Thymus (tissue), 11 donors: Measurements from ENCODE around the gene PCDHGA11. TPM values are rescaled to one million over a fixed set of nuclear protein-coding genes. Genes with fewer than 3 reads are reported as not detected.
"Not testable (repeated sequence)": the region's sequence is repeated elsewhere in the genome, so short reads cannot be mapped to it uniquely, and the experiment has no call there.

Experiments
- DNase-seq, 9 donors: peaks; one replicate each; pipeline ENCODE4 v3.0.0-alpha.2; 2013; ENCODE audit warnings: low spot score in 9 of 9, low read depth in 6 of 9, missing footprints in 1 of 9
- H3K27ac ChIP-seq, 2 donors: one replicate each; pipeline ENCODE4 v1.5.1; 2013; ENCODE audit warnings: control low read depth in 1 of 2, low read depth in 1 of 2, low read length in 1 of 2, mild to moderate bottlenecking in 1 of 2, moderate library complexity in 1 of 2
- H3K27me3 ChIP-seq, 2 donors: one replicate each; pipeline ENCODE4 v1.5.1; 2013; ENCODE audit warnings: low read length in 1 of 2; ENCODE audit not compliant: control insufficient read depth in 2 of 2, insufficient read depth in 1 of 2
- H3K36me3 ChIP-seq, 2 donors: one replicate each; pipeline ENCODE4 v1.5.1; 2013; ENCODE audit warnings: low read length in 1 of 2, mild to moderate bottlenecking in 1 of 2, moderate library complexity in 1 of 2; ENCODE audit not compliant: control insufficient read depth in 2 of 2, insufficient read depth in 2 of 2
- H3K4me1 ChIP-seq, 2 donors: one replicate each; pipeline ENCODE4 v1.5.1; 2013; ENCODE audit warnings: low read length in 2 of 2; ENCODE audit not compliant: control insufficient read depth in 2 of 2, insufficient read depth in 2 of 2
- H3K4me3 ChIP-seq, 2 donors: one replicate each; pipeline ENCODE4 v1.5.1; 2013; ENCODE audit warnings: low read length in 2 of 2, control low read depth in 1 of 2, mild to moderate bottlenecking in 1 of 2
- H3K9me3 ChIP-seq, 2 donors: one replicate each; pipeline ENCODE4 v1.5.1; 2013; ENCODE audit warnings: low read length in 1 of 2, mild to moderate bottlenecking in 1 of 2; ENCODE audit not compliant: control insufficient read depth in 2 of 2, insufficient read depth in 1 of 2
- WGBS: extraction: QIAGEN DNeasy Blood & Tissue Kit; methylation state at CpG from one replicate; pipeline ENCODE4 v1.1.7; 2013; 5-methylcytosine and 5-hydroxymethylcytosine counted together
- polyA plus RNA-seq: library from polyadenylated mRNA; stranded (reverse); fragments of 200-250 nt; gene quantifications from one replicate; pipeline ENCODE4 v1.2.3, GENCODE V29; 2013
- total RNA-seq: library from RNA; stranded (reverse); fragments of 120-200 nt; gene quantifications from one replicate; pipeline ENCODE4 v1.2.4, GENCODE V29; 2013
- donor health status: healthy.

Gene PCDHGA11
- total and polyA plus RNA-seq, 2 donors: 0.42 to 0.68 TPM

- no peak for DNase-seq
- H3K36me3 ChIP-seq: no peaks in the 10 kb centered on the region
- H3K27ac ChIP-seq: no peak overlapping the region
- peaks cover 21 to 85% of the 10 kb centered on the region in 2 donors for H3K27me3 ChIP-seq
- WGBS: 67% methylated on average over 53 of the region's 53 CpGs
- H3K4me1 ChIP-seq: no peaks in the 10 kb centered on the region
- no peak overlapping the region for H3K4me3 ChIP-seq
- peaks cover 17 to 35% of the 10 kb centered on the region in 2 donors for H3K9me3 ChIP-seq
These were observed 7.1 kb downstream of the PCDHGA11 start for GRCh38 chr5:141427783-141428426.

- Histone ChIP-seq H3K36me3 (no peaks in the 10 kb centered on the region), H3K27me3 (peaks cover 18 to 81% of the 10 kb centered on the region in 2 donors), H3K9me3 (peaks cover 17 to 30% of the 10 kb centered on the region in 2 donors), H3K27ac (no peak within 1 kb of the TSS), H3K4me3 (peak within 1 kb of the TSS in 1 of 2 donors; percentile 14), H3K4me1 (no peaks in the 10 kb centered on the region)
- WGBS: 16% methylated on average over 33 of the region's 33 CpGs
- DNase-seq: peak in 1 of 9 donors; percentile 49
These were observed 9.7 kb downstream of the PCDHGA11 start, which contains the start of gene PCDHGA12 for GRCh38 chr5:141430332-141431113. PCDHGA12 (plus strand) TSS chr5:141430507; CDS start chr5:141430760, 253 bp downstream.

- Histone ChIP-seq H3K27me3 (peaks cover 18 to 73% of the 10 kb centered on the region in 2 donors), H3K4me1 (no peaks in the 10 kb centered on the region), H3K4me3 (peak overlapping the region in 1 of 2 donors; percentile 14), H3K27ac (no peak overlapping the region), H3K9me3 (peaks cover 17 to 30% of the 10 kb centered on the region in 2 donors), H3K36me3 (no peaks in the 10 kb centered on the region)
- no peak for DNase-seq
- WGBS: 21% methylated on average over 37 of the region's 37 CpGs
These were observed 10.4 kb downstream of the PCDHGA11 start for GRCh38 chr5:141431286-141431685.

- not testable (repeated sequence) for H3K4me1 ChIP-seq, H3K36me3 ChIP-seq, H3K4me3 ChIP-seq, DNase-seq, H3K27ac ChIP-seq
- H3K27me3 ChIP-seq: peaks cover 17 to 63% of the 10 kb centered on the region in 2 donors
- H3K9me3 ChIP-seq: peaks cover 17 to 29% of the 10 kb centered on the region in 2 donors
- 47% methylated on average over 38 of the region's 38 CpGs for WGBS
These were observed 11.5 kb downstream of the PCDHGA11 start for GRCh38 chr5:141432308-141432707.

GRCh38 chr5:141432726-141433125, 11.9 kb downstream of the PCDHGA11 start:
- H3K36me3 ChIP-seq, H3K4me3 ChIP-seq, H3K4me1 ChIP-seq, DNase-seq, H3K27ac ChIP-seq: not testable (repeated sequence)
- Histone ChIP-seq H3K27me3 (peaks cover 16 to 59% of the 10 kb centered on the region in 2 donors), H3K9me3 (peaks cover 15 to 25% of the 10 kb centered on the region in 2 donors)
- WGBS: 39% methylated on average over 29 of the region's 29 CpGs

- no peak overlapping the region for H3K4me3 ChIP-seq
- H3K27me3 ChIP-seq: peaks cover 16 to 46% of the 10 kb centered on the region in 2 donors
- no peaks in the 10 kb centered on the region for H3K36me3 ChIP-seq
- DNase-seq: no peak
- 88% methylated on average over 2 of the region's 2 CpGs for WGBS
- peaks cover 14 to 21% of the 10 kb centered on the region in 2 donors for H3K9me3 ChIP-seq
- H3K4me1 ChIP-seq: no peaks in the 10 kb centered on the region
- no peak overlapping the region for H3K27ac ChIP-seq
These were observed 13.2 kb downstream of the PCDHGA11 start for GRCh38 chr5:141434006-141434405.

- Histone ChIP-seq H3K27me3 (peaks cover 0 to 27% of the 10 kb centered on the region in 2 donors), H3K4me1 (no peaks in the 10 kb centered on the region), H3K27ac (no peak overlapping the region), H3K36me3 (no peaks in the 10 kb centered on the region), H3K4me3 (no peak overlapping the region), H3K9me3 (peaks cover 3 to 9% of the 10 kb centered on the region in 2 donors)
- DNase-seq: no peak
- WGBS: 94% methylated on average over 2 of the region's 2 CpGs
These were observed 16.4 kb downstream of the PCDHGA11 start for GRCh38 chr5:141437221-141437620.

- H3K9me3 ChIP-seq: peaks cover 0 to 8% of the 10 kb centered on the region in 2 donors
- no peaks in the 10 kb centered on the region for H3K4me1 ChIP-seq
- WGBS: 79% methylated on average over 10 of the region's 10 CpGs
- H3K27ac ChIP-seq: no peak overlapping the region
- DNase-seq: no peak
- no peaks in the 10 kb centered on the region for H3K36me3 ChIP-seq
- H3K27me3 ChIP-seq: peaks cover 0 to 11% of the 10 kb centered on the region in 2 donors
- H3K4me3 ChIP-seq: no peak overlapping the region
These were observed 18.7 kb downstream of the PCDHGA11 start for GRCh38 chr5:141439411-141440141.
